ENCODE measurements around the gene AMACR.

Gene AMACR

DNA sequence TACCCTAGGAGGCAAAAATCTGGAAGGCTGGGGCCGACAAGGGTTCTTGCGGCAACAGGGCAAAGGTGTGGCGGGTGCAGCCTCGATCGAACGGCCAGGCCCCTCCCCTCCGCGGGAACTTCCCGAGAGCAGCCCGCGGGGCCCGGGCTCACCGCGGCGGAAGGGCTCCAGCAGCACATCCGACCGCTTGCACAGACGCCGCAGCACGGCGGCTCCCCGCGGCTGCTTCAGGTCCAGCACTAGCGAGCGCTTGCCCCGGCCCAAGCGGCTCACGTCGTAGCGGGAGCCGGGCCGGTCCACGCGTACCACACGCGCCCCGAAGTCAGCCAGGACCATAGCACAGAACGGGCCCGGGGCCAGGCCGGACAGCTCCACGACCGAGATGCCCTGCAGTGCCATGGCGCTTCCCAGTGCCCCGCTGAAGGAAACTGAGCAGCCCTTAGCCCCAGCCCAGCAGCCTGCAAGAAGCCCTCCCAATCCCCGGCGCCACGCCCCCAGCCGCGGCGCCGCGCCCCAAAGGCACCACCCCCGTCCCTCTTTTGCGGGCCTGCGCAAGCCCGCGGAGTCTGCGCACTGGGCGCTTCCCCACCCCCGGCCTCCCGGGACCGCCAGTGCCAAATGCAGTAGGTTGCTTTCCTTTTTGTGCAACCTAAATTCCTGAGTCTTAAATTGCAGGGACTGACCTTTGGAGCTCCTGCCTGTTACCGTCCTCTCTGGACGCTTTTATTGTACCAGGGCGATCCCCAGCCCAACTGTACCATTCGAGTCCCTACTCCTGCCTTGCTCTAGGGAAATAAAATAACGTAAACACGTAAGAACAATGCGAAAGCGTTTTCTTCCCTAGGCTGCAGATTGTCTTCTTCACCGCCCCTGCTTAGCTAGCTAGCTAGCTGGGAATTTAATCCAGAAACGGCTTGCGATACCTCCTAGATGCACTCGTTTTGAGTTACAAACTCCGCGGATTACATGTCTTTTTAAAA is at the start of gene AMACR:
AMACR (minus strand) TSS at position 430 of the 980 bp plus-strand sequence; CDS start at position 399, 31 bp downstream.
- DNase-seq: peak; percentile 87

DNA sequence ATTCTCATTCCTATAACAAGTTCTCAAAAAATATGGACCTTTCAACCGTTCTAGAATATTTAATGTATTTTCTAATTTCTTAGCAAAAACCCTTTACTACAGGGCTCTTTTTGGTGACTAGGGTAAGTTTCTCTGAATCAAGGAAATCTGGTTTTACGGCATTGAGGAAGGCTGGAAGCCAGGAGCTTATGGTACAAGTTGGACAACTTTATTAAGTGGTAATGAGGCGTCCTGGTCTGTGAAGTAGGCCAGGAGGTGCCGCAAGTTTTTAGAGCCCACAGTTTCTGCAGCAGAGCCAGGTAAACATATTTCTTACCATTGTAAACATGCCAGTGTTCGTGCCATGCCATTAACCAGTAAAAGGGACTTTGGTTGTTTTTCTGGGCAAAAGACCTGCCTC is 49.7 kb upstream of the AMACR start:
- DNase-seq: no peak

DNA sequence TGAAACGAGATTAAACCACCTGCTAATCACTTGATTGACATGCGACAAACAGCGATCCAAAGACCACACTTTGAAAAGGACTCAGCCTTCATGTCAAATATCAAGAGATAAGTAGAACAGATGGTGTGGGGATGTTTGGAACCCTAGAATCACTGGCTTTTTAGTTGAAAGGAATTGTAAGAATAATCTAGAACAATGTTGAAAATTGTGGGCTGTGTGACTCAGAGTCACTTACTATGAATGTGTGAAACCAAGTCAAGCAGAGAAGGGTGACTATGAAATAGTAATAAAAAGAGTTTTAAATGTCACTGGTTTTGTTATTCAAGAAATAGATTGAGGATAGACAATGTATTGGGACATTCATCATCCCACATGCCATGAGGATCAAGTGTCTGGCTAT is 49.3 kb upstream of the AMACR start:
- DNase-seq: no peak

DNA sequence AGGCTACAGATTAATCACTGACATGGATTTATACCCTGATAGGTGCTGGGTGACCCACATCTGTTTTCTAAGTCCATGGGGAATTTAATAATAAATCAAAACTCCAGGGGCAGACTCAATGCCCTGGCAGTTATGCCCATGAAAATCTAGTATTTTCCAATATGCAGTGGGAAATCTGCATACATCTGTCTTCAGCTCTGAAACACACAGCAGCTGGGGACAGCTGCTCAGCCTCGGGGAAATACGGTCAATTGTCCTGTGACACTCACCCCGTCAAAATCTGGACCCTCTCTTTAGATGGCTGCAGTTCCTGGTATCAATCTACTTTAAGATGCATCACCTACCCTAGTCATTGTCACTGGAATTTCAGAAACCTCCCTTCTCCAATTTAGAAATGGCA is 47.8 kb upstream of the AMACR start:
- DNase-seq: no peak

DNA sequence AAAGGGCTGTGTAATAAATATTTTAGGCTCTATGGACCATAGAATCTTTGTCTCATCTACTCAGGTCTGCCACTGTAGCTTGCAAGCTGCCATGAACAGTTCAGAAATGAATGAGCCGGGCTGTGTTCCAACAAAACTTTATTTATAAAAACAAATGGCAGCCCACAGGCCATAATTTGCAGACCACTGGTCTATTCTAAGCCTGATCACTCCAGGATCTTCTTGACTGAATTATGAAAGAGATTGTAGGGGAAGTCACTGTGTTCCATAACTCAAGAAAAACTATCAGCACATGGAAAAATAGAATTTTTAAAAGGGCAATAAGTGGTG is 46.5 kb upstream of the AMACR start:
- no peak for DNase-seq

DNA sequence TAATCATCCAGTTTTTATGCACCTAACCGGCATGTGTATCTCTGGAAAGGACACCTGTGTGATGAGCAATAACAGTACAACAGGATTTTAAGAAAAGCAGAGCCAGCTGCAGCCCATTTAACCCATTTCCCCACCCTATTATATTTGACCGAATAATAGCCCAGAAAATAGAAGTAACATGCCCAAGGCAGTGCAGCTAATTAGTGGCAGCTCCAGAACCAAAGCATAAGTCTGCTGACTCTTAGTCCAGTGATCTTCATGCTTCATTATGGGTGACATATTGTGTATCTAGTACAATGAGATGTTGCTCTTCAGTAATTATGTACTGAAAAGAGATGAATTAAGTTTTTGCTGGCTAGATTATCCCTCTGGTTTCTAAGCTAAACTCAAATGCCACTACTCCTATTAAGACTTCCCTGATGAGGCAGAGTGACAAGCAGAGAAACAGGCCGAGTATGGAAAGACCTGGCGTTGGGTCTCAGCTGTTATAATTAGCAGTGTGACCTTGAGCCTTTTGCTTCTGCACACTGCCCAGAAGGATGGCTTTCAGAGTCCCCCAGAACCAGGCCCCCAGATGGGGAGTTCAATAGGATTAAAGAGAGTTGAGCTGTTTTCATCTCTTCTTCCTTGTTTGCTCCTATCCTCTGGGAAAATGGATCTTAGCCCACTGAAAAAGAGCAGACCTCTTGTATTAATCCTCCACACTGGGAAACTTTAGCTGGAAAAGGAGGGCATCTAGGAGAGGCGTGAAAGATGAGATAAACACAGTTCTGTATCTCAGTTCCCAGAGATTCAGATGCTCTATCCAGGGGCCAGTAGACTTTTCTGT is 45.9 kb upstream of the AMACR start:
- DNase-seq: no peak

DNA sequence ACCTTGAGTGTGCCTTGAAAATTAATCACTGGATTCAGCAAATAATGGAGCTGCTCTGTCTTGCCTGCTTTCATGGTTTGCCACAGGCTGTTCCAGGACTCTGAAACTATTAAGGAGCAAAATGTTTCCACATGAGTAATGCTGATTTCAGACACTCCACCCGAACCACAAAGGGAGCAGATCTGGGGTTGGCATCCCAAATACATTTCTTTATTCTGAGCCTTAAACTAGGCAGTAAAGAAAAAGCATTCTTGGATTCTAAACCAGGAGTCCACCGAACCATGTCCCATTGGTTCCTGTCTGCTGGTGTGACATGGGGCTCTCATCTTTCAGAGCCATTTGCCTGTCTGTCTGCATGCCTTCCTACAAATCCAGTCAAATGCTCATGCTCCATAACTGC is 45.3 kb upstream of the AMACR start:
- DNase-seq: no peak

DNA sequence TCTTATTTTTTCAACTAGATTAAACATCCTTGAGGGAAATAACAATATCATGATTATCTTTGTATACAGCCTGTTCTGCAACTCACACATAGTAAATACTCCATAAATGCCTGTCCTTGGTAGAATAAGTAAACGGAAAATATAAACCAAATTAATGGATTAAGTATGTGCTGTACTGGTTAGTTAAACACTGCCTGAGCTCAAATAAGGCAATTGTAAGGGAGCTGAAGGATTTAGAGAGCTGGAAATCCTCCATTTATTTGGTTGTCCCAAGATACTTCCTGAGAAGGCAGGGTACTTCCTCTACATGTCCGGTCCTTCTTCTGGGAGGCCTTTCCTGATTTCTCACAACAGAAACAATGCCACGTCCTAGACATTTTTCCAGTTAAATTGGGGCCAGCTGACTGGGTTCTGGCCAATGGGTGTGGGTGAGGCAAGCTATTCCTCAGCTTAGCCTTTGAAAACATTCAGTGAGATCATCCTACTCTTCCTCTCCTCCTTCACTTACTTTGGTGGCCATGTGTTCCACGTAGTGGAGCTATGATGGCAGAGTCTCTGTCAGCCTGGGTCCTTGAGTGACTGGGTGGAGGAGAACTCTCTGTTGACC is 43.6 kb upstream of the AMACR start:
- DNase-seq: no peak

DNA sequence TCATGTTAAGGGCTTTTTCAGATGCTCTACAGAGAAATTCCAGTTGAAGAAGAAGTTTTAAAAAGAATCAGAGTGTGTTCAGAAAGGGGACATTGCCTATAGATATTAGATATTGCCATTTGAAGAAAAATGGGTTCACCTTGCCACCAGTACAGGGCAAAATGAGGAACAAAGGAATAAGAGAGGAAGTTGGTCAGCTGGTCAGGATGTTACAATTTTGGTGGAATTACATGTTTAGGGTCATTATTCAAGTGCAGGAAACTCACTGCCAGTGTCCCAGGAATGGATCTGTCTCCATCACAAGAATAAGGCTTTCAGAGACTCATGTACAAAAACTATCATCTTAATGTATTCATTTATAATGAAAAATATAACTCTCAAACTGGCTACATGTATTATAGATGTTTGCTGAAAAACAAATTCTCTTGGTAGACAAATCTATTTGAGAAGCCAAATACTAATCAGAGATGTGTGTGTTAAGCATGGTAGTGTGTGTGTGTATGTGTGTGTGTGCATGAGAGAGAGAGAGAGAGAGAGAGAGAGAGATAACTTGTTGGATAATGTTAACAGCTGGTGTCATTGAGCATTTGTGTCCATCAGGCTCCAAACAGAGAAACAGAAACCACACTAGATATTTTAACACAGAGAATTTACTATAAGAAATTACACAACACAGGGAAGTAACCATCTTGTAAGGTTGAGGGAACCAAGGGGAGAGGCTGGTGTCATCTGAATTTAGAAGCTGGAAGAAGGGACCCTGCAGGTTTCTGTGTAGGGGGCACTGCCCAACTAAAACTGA is 40.1 kb upstream of the AMACR start:
- no peak for DNase-seq

DNA sequence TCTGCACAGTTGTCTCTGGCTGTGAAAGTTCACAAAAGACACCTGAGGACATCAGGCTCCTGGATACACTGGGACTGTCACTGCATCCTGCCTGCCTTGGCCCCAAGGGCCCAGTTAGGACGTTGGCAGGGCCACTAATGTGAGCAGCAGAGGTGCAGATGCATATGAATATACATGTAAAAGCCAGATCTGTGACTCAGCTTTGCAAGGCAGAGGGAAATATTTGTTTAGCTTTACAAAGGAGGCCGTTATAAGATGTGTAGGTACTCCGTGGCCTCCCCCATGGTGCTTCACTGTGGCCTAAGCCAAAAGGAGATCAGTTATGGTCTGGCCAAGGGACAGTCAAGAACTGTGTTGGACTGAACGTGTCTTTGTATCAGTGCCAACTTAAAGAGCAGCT is 39.3 kb upstream of the AMACR start:
- no peak for DNase-seq

DNA sequence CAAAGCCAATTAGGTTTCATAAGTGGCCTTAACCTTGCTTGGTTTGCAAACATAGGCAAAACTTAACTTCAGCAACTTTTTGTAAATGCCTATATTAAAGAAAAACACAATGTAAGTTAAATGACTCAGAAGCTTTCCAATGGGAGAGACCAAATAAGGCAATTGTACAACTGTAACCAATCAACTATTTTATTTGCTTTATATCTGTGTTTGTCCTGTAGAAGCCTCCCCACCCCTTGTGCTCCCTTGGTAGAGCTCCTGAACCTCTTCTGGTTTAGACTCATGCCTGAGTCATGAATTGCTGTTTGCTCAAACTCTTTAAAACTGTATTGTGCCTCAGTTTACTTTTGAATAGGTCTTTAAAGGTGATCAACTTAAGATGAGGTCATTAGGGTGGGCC is 38.1 kb upstream of the AMACR start:
- DNase-seq: no peak

DNA sequence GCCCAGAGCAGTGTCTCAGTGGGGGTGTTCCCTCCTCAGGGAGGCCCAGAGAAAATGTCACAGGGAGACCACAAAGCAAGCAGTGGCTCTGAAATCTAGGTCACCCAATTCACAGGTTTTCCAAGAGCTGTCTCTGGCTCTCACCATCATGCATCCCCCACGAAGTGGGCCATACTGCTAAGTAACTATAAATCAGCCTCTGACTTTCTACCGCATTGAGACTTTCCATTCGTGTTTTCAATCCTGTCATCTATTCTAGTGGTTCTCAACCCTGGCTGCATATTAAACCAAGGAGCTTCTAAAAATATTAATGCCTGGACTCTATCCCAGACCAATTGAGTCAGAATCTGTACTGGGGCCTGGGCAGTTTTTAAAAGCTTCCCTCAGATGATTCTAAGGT is 37.2 kb upstream of the AMACR start:
- no peak for DNase-seq

DNA sequence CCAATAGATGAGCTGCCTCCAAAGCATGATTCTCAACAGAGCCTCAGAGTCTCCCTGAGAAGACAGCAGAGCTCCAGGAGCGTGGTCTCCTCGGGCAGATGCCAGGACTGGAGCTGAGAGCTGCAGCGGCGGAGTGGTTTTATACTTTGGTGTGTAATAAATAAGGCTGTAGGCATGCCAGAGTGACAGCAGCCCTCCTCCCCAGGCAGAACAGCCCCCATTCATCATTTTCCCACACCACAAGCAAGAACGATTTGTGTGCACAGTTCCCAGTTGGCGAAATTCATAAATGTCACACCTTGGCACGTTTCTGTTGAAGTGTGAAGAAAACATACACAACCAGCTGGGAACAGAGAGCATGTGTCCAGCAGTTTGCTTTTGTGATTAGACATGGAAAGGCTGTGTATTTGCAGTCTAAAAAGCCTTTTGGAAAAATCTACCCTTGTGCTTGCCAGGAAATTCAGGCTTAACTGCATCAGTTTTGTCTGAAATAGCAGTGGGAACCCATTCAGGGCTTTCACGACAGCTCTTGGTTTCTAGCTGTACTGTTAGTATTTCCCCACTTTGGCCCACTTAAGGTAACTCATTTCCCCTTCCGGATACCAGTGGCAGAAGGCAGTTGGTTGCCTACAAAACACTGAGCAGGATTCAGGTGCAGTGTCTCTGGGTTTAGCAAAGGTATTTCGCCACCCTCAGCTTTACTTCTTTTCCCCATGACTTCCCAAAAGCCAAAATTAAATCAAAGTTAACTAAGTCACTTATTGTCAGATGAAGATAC is 35.4 kb upstream of the AMACR start, which contains the start of gene C1QTNF3:
C1QTNF3 (minus strand) TSS at position 115 of the 778 bp plus-strand sequence; CDS start at position 27, 88 bp downstream.
- DNase-seq: no peak

DNA sequence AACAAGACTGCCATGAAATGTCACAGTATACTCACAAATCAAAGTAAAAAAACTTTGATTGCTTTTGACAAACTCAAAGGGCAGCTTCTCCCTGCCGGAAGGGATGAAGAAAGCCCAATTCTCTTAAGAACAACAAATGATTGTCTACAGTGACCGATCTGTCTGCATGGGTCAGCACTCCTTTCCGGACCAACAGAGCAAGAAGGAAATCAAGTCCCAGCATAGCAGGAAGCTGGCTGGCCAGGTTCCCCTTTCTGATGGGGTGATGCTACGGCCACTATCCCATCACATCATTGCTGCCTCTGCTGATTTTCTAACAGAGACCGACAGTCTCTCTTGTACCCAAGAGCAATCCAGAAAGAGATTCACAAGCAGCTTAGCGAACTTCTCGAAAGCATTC is 34.5 kb upstream of the AMACR start:
- DNase-seq: no peak

DNA sequence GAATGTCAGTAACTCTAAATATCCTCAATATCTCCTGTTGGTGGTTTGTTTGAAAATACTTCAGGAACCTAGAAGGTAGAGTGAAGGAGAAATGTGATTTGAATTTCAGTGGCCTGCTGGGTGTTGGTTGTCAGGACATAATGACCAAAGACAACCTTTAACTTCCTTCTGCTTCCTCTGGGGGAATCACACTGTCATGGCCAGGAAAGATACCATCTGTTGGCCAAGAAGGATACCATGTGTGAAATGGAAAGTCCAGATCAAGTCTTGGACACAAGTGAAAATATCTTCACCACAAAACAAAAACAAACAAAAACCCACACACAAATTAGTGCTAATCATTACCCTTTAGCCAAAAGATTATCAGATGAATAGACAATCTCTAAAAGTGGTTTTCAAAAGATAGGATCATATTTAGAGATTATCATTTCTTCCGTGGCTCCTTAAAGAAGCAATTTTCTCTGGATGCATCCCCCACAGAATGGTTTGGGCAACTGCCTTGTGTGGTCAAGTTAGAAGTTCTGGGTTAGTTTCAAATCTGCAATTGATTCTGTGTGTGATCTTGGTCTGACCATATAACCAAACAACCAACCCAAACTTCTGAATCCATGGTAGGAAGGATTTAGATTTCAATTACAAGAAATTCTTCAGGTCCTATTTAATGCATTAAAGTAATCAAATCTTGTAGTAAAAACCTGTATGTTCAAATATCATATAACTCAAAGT is 33.6 kb upstream of the AMACR start:
- DNase-seq: no peak

DNA sequence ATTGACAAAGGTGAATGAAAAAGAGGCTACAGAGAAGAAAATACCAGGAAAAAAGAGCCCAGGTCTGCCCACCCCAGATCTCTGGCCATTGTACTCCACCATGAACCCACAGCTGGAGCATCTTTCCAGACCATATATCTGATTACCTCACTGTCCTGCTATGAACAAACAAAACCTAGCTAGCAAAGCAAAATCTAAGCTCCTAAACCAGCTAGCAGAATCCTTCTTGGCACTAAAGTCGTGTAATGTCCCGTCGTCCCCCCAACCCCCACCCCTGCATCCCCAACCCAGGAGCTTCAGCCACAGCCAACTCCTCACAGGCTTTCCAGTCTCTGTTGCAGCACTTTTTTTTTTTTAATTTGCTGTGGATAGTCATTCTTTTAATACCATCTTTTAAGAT is 32.6 kb upstream of the AMACR start:
- DNase-seq: no peak

DNA sequence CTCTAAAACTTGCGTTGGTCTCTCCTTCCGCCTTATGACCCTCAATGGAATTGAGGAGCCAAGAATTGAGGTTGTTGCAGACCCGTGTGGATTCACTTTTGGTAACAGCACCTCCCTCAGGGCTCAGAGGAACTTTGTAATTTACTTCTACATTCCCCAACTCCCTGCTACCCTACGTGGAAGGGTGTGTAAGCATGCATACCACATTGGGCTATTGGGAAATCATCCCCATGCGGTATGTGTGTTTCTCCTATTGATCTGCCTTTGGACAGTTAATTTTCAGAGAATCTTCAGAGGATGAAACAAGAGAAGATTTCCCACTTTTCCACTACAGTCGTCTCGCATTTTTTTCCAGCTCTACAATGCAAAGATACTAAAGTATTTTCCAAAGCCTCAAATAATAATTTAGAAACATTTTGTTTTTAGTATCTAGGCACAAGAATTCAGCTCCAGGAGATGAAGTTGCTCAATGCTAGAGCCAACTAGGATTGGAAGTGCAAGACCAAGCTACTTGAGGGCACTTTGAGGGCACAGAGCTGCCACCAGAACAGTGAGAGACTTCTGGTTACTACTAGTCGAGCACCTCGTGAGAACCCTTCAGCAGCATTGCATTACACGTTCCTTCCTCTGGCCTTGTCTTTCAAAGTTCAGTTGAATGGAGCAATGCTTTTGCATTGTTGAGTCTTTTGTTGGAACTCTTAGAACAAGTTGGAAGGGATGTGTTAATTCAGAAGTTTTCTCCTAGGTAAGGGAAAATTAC is 31.7 kb upstream of the AMACR start:
- DNase-seq: no peak

DNA sequence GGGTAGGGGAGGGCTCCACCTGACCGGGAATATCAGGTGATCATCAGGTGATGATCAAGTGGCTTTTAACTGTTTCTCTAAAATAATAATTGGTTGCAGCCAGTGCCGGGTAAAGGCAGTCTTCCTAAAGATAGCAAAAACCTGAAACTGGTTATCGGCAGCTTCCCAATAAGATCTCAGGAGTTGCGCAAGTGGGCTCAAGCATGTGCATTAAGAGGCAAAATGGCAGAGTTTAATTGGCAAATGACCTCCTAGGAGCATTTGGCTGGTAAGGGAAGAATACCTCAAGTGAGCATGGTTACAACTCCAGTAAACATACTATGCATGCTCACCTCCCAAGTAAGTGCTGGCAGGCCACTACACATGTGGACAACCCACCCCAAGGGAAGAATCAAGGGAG is 31.0 kb upstream of the AMACR start:
- DNase-seq: no peak

DNA sequence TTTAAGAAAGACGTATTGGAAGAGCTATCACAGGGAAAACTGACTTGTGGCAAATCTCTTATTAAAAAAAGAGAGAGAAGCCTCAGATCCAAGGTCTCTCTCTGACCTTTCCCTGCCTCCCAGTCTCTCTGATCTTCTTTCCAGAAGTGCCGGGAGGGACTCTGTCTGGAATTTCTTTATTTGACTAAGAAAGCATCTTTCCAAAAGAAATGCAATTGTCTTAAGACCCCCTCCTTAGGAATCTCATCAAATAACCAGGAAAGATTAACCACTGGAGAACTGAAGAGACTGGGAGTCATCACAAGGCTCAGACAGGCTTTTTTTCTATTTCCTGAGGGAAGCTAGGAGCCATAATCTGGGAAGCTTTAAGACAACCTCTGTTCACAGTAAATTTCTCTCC is 30.5 kb upstream of the AMACR start:
- DNase-seq: no peak

DNA sequence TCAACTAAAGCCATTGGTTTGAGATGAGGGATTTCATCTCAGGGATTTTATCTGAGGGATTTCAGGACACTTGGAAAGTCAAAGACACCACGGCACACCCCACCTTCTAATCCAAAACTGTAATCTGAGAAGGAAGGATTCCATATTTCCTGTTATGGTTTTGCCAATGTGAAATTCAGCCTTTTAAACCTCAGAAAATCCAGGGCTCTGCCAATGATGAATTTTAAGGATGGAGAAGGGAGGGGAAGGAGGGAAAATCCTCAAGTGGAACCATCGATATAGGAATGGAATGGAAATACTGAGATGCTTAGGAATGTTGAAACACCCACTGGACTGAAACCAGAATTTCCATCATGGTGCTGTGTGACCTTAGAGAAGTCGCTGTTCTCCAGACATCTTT is 29.9 kb upstream of the AMACR start:
- DNase-seq: no peak
